ENCODE measurements around the gene RNF223.

The RNF223 gene

DNA sequence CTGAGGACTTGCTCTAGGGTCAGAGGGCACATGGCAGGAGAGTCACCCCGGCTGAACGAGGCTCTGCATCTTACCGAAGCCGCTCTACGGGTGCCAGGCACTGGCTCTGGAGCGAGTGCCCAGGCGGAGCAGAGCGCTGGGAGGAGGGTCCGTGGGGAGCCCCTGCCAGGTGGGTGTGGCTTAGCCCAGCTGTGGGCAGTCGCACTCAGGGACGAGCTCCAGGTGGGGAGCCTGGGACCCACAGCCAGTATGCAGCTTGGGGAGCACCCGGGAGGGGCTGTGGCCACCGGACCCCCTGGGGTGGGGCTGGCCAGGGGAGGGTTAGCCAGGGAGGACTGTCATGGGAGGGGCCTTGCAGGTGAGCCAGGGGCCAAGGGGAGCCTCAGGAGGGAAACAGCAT is 50.4 kb downstream of the RNF223 start:
- no peak overlapping the region for H3K27ac ChIP-seq
- TF ChIP-seq, protein P1, sequence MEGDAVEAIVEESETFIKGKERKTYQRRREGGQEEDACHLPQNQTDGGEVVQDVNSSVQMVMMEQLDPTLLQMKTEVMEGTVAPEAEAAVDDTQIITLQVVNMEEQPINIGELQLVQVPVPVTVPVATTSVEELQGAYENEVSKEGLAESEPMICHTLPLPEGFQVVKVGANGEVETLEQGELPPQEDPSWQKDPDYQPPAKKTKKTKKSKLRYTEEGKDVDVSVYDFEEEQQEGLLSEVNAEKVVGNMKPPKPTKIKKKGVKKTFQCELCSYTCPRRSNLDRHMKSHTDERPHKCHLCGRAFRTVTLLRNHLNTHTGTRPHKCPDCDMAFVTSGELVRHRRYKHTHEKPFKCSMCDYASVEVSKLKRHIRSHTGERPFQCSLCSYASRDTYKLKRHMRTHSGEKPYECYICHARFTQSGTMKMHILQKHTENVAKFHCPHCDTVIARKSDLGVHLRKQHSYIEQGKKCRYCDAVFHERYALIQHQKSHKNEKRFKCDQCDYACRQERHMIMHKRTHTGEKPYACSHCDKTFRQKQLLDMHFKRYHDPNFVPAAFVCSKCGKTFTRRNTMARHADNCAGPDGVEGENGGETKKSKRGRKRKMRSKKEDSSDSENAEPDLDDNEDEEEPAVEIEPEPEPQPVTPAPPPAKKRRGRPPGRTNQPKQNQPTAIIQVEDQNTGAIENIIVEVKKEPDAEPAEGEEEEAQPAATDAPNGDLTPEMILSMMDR (conservative IDR thresholded peaks at IDR 0.05) = no peak

DNA sequence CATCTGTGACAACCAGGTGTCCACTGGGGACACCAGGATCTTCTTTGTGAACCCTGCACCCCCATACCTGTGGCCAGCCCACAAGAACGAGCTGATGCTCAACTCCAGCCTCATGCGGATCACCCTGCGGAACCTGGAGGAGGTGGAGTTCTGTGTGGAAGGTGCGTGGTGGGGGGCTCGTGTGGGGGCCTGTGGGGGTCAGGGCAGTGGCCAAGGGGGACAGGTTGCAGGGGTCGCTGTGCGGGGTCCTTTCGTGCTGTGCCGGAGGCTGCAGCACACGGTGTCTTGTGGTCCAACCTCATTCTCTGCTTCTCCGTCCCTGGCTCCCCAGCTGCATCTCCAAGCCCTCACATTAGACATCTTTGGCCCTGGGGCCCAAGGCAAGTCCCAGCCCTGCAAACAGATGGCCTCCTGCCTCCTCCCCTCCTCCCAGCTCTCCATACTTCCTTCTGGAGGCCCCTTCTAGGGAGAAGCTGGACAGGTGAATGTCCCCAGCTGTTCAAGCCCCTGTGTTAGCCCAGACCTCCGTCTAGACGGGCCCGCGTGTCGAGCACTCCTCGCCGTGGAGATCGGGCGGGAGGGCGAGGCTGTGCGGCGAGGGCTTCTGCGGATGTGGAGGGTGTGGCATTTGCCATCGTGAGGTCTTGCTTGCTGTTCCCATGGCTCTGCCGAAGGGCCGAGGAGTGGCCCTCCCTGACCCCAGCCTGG is 51.6 kb downstream of the RNF223 start:
- TF ChIP-seq, protein P1 (conservative IDR thresholded peaks at IDR 0.05) = no peak
- no peak overlapping the region for H3K27ac ChIP-seq

DNA sequence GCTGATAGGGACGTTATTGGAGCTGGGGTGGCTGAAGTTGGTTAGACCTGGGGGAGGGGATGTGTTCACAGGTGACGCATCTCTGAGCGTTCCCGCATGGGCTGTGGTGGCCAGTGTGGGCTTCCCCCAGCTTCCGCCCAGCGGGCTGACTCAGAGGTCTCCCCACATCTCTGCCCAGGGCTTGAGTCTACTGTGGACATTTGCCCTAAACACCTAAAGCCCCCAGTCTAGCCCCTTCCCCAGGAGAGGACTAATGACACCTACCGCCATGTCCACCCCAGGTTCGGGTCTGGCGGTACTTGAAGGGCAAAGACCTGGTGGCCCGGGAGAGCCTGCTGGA is 52.2 kb downstream of the RNF223 start:
- TF ChIP-seq, protein P1 (conservative IDR thresholded peaks at IDR 0.05) = no peak
- no peak overlapping the region for H3K27ac ChIP-seq

DNA sequence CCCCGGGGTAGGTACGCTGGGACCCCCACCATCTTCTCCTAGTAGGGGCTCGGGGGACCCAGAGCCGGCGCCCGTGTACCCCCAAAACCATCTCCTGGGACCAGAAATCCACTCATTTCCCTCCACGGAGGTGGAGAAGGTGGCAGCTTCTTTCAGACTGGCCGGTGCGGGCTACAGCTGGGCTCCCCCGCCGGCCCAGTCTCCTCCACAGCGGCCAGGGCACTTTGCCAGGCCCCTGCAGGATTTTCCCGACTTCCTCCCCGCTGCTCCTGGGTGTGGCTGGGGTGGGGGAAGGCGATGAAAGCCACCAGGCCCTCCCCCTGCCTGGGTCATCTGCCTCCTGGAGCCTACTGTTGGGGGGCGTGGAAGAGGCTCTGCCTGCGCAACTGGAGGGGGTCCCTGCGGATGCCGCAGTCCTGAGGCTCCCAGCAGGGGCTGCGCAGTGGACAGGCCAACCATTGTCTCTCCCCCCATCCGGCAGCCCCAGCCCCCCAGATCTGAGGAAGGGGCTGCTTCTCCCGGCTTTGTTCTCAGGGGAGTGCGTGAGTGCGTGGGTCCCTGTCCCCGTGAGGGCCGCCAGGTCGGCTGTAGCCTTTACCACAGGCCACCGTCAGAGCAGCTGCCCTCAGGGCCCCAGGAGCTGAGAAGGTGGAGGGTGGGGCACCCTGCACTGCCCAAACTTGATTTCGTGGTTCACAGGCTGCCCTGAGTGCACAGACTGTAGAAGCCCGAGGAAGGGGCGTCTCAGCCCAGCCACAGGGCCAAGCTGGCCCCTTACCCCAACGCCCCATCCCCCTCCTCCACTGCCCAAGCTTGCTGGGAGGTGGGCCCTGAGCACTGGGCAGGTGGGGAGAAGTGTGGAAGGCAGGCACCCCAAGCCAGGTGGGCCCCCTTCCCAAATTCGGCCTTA is 52.8 kb downstream of the RNF223 start:
- peak overlapping the region; percentile 86 for H3K27ac ChIP-seq
- TF ChIP-seq, protein P1 (conservative IDR thresholded peaks at IDR 0.05) = no peak
